SU-DHL-6 (cell line): ENCODE measurements around the gene PRKCE.
"Not testable (repeated sequence)": the region's sequence is repeated elsewhere in the genome, so short reads cannot be mapped to it uniquely, and the experiment has no call there.

Experiments
- H2AFZ ChIP-seq: fragments of 200-600 bp; sonication (generic); 2 replicates; pipeline ENCODE4 v1.6.1; 2014; ENCODE audit warnings: low read depth, mild to moderate bottlenecking, moderate library complexity, mixed read lengths, antibody characterized with exemption, low read length; ENCODE audit not compliant: severe bottlenecking
- H3F3A ChIP-seq: fragments of 200-600 bp; shearing (Covaris generic); 2 replicates; pipeline ENCODE4 v1.6.0; 2016; ENCODE audit warnings: antibody characterized with exemption, mild to moderate bottlenecking; ENCODE audit not compliant: insufficient read depth
- H3K27ac ChIP-seq: fragments of 200-600 bp; sonication (generic); 2 replicates; pipeline ENCODE4 v1.5.1; 2016; ENCODE audit warnings: low read depth, mild to moderate bottlenecking, low read length, moderate library complexity, mixed read lengths
- H3K27me3 ChIP-seq: fragments of 200-600 bp; sonication (generic), shearing (Covaris generic); 2 replicates; pipeline ENCODE4 v1.6.0; 2014; ENCODE audit warnings: mild to moderate bottlenecking, low read length
- H3K36me3 ChIP-seq: fragments of 200-600 bp; sonication (generic); 2 replicates; pipeline ENCODE4 v1.6.1; 2014; ENCODE audit warnings: mild to moderate bottlenecking, low read length, mixed read lengths
- H3K4me2 ChIP-seq: fragments of 300-600, 200-600 bp; shearing (Covaris generic), sonication (generic); 2 replicates; pipeline ENCODE4 v1.6.0; 2014; ENCODE audit warnings: low read length, low read depth, mild to moderate bottlenecking; ENCODE audit not compliant: poor library complexity, severe bottlenecking
- H3K4me3 ChIP-seq: fragments of 200-600 bp; sonication (generic); 2 replicates; pipeline ENCODE4 v1.5.1; 2014; ENCODE audit warnings: antibody characterized with exemption, low read length, mild to moderate bottlenecking, mixed read lengths; ENCODE audit not compliant: insufficient read depth, poor library complexity, severe bottlenecking
- H3K79me2 ChIP-seq: fragments of 200-600 bp; sonication (generic); 2 replicates; pipeline ENCODE4 v1.6.1; 2014; ENCODE audit warnings: mild to moderate bottlenecking, low read length, moderate library complexity; ENCODE audit not compliant: insufficient read depth
- H3K9ac ChIP-seq: fragments of 200-600 bp; sonication (generic); 2 replicates; pipeline ENCODE4 v1.7.0; 2014; ENCODE audit warnings: mild to moderate bottlenecking, low read length
- H3K9me2 ChIP-seq: fragments of 200-600 bp; sonication (generic); replicated peaks from 2 replicates; pipeline ENCODE4 v1.6.1; 2014; ENCODE audit warnings: low read length; ENCODE audit not compliant: insufficient read depth
- H3K9me3 ChIP-seq: fragments of 200-600 bp; sonication (generic); 2 replicates; pipeline ENCODE4 v1.6.1; 2014; ENCODE audit warnings: low read length, mixed read lengths; ENCODE audit not compliant: insufficient read depth
- H4K20me1 ChIP-seq: fragments of 200-600 bp; sonication (generic); 2 replicates; pipeline ENCODE4 v1.6.1; 2014; ENCODE audit warnings: low read depth, mild to moderate bottlenecking, antibody characterized with exemption, low read length, moderate library complexity, mixed read lengths
- CTCF ChIP-seq: fragments of 200-600 bp; sonication (generic); IDR thresholded peaks from one replicate; pipeline ENCODE4 v1.5.1; 2017; ENCODE audit warnings: antibody characterized with exemption, mild to moderate bottlenecking, low read length, moderate library complexity; ENCODE audit not compliant: insufficient read depth, poor library complexity, severe bottlenecking
- EZH2phosphoT487 ChIP-seq: fragments of 200-600 bp; sonication (generic), shearing (Covaris generic); conservative IDR thresholded peaks from 2 replicates; pipeline ENCODE4 v1.6.1; 2018; ENCODE audit warnings: mild to moderate bottlenecking, antibody characterized with exemption, low read length, moderate library complexity, mixed read lengths

The PRKCE gene

GRCh38 chr2:45692566-45692965, 41.1 kb downstream of the PRKCE start:
- Histone ChIP-seq H3K9me2 (no peaks in the 10 kb centered on the region), H3K9ac (no peak overlapping the region), H3K27ac (no peak overlapping the region), H3K27me3 (no peaks in the 10 kb centered on the region), H3K79me2 (no peaks in the 10 kb centered on the region), H3K4me3 (no peak overlapping the region), H4K20me1 (no peaks in the 10 kb centered on the region), H3K4me2 (no peak overlapping the region), H2AFZ (no peak overlapping the region), H3K36me3 (no peaks in the 10 kb centered on the region), H3F3A (no peaks in the 10 kb centered on the region), H3K9me3 (no peaks in the 10 kb centered on the region)
- TF ChIP-seq EZH2phosphoT487 (no peak), CTCF (no peak)

GRCh38 chr2:45695480-45696007, 44.1 kb downstream of the PRKCE start:
- not testable (repeated sequence) for H3K36me3 ChIP-seq, H3K27me3 ChIP-seq, H3K4me2 ChIP-seq, H3F3A ChIP-seq, H3K79me2 ChIP-seq, H3K27ac ChIP-seq, H2AFZ ChIP-seq, H3K9me3 ChIP-seq, H3K9ac ChIP-seq, H3K9me2 ChIP-seq, H4K20me1 ChIP-seq, H3K4me3 ChIP-seq

- Histone ChIP-seq H3K9me2 (no peaks in the 10 kb centered on the region), H2AFZ (no peak overlapping the region), H3K9ac (no peak overlapping the region), H4K20me1 (no peaks in the 10 kb centered on the region), H3K4me2 (no peak overlapping the region), H3F3A (no peaks in the 10 kb centered on the region), H3K36me3 (no peaks in the 10 kb centered on the region), H3K27me3 (no peaks in the 10 kb centered on the region), H3K9me3 (no peaks in the 10 kb centered on the region), H3K4me3 (no peak overlapping the region), H3K27ac (no peak overlapping the region), H3K79me2 (no peaks in the 10 kb centered on the region)
- TF ChIP-seq EZH2phosphoT487 = no peak
- no peak for TF ChIP-seq CTCF
Observed at GRCh38 chr2:45696708-45697107, 45.2 kb downstream of the PRKCE start.

- Histone ChIP-seq H4K20me1 (no peaks in the 10 kb centered on the region), H3F3A (no peaks in the 10 kb centered on the region), H3K9ac (no peak overlapping the region), H3K36me3 (no peaks in the 10 kb centered on the region), H3K79me2 (no peaks in the 10 kb centered on the region), H2AFZ (no peak overlapping the region), H3K9me3 (no peaks in the 10 kb centered on the region), H3K4me3 (no peak overlapping the region), H3K4me2 (no peak overlapping the region), H3K27me3 (no peaks in the 10 kb centered on the region), H3K27ac (no peak overlapping the region), H3K9me2 (no peaks in the 10 kb centered on the region)
- no peak for TF ChIP-seq CTCF
- TF ChIP-seq EZH2phosphoT487 = no peak
Observed at GRCh38 chr2:45697190-45697589, 45.7 kb downstream of the PRKCE start.
